GM23338 (cell line): ENCODE results near the gene ADGRF4. TPM values are rescaled to one million over a fixed set of nuclear protein-coding genes. Genes with fewer than 3 reads are reported as not detected.

Experiments used
- ATAC-seq: fragments of 200-7000 bp; cut with Tn5 transposase; 3 replicates; pipeline ENCODE4 v1.9.1; 2020
- DNase-seq: peaks from one replicate; pipeline ENCODE4 v3.0.0-alpha.2; 2015; ENCODE audit warnings: low spot score
- H2AFZ ChIP-seq: fragments of 200-600 bp; sonication (generic); 2 replicates; pipeline ENCODE4 v1.8.0; 2016; ENCODE audit warnings: antibody characterized with exemption, mild to moderate bottlenecking, moderate library complexity
- H3F3A ChIP-seq: fragments of 200-600 bp; sonication (generic); replicated peaks from 2 replicates; pipeline ENCODE4 v1.8.0; 2017; ENCODE audit warnings: antibody characterized with exemption, mixed run types, low read depth
- H3K27ac ChIP-seq: fragments of 200-600 bp; sonication (generic); 2 replicates; pipeline ENCODE4 v1.6.1; 2016; ENCODE audit warnings: low read depth
- H3K27me3 ChIP-seq: fragments of 200-600 bp; sonication (generic); 2 replicates; pipeline ENCODE4 v1.8.0; 2016; ENCODE audit warnings: mild to moderate bottlenecking, mixed run types, moderate library complexity; ENCODE audit not compliant: insufficient read depth
- H3K36me3 ChIP-seq: fragments of 200-600 bp; sonication (generic); 2 replicates; pipeline ENCODE4 v1.8.0; 2016; ENCODE audit warnings: mild to moderate bottlenecking; ENCODE audit not compliant: insufficient read depth
- H3K4me1 ChIP-seq: fragments of 200-600 bp; sonication (generic); 2 replicates; pipeline ENCODE4 v1.8.0; 2016; ENCODE audit warnings: mild to moderate bottlenecking, moderate library complexity; ENCODE audit not compliant: insufficient read depth
- H3K4me2 ChIP-seq: fragments of 200-600 bp; sonication (generic); 2 replicates; pipeline ENCODE4 v1.7.1; 2017; ENCODE audit warnings: mixed run types
- H3K4me3 ChIP-seq: fragments of 200-600 bp; sonication (generic); 2 replicates; pipeline ENCODE4 v1.6.1; 2016; ENCODE audit warnings: mixed run types
- H3K79me2 ChIP-seq: fragments of 200-600 bp; sonication (generic); replicated peaks from 2 replicates; pipeline ENCODE4 v1.8.0; 2017; ENCODE audit warnings: mild to moderate bottlenecking; ENCODE audit not compliant: insufficient read depth
- H3K9me2 ChIP-seq: fragments of 200-600 bp; sonication (generic); 2 replicates; pipeline ENCODE4 v1.8.0; 2017; ENCODE audit not compliant: insufficient read depth
- H4K20me1 ChIP-seq: fragments of 200-600 bp; sonication (generic); replicated peaks from 2 replicates; pipeline ENCODE4 v1.8.0; 2017; ENCODE audit warnings: mild to moderate bottlenecking; ENCODE audit not compliant: insufficient read depth
- H3K27ac Mint-ChIP-seq: 2 replicates; pipeline ENCODE4 v1.8.0; 2020; ENCODE audit warnings: inconsistent platforms, mild to moderate bottlenecking, moderate library complexity, mixed read lengths
- H3K27me3 Mint-ChIP-seq: 3 replicates; pipeline ENCODE4 v1.8.0; 2022; ENCODE audit warnings: low read depth, mild to moderate bottlenecking, moderate library complexity, mixed read lengths, inconsistent platforms; ENCODE audit not compliant: insufficient read depth, poor library complexity
- H3K36me3 Mint-ChIP-seq: 3 replicates; pipeline ENCODE4 v1.8.0; 2021; ENCODE audit warnings: low read depth, mild to moderate bottlenecking, inconsistent platforms, moderate library complexity, mixed read lengths
- H3K4me1 Mint-ChIP-seq: 3 replicates; pipeline ENCODE4 v1.8.0; 2020; ENCODE audit warnings: mild to moderate bottlenecking, inconsistent platforms, mixed read lengths
- H3K4me3 Mint-ChIP-seq: 3 replicates; pipeline ENCODE4 v1.8.0; 2021; ENCODE audit warnings: moderate library complexity, mild to moderate bottlenecking, inconsistent platforms, mixed read lengths
- H3K9me3 Mint-ChIP-seq: 3 replicates; pipeline ENCODE4 v1.8.0; 2020; ENCODE audit warnings: moderate library complexity, mild to moderate bottlenecking, inconsistent platforms, mixed read lengths
- CTCF ChIP-seq, 2 experiments: fragments of 200-600 bp in 1 of 2; sonication (generic) in 1 of 2; conservative IDR thresholded peaks; 2 replicates each; pipeline versions ENCODE4 v1.5.1 to v1.6.1; 2016 to 2017; ENCODE audit warnings: antibody characterized with exemption in 2 of 2, low read depth in 2 of 2, mild to moderate bottlenecking in 2 of 2, moderate library complexity in 1 of 2
- ETS1 ChIP-seq: IDR thresholded peaks from 2 replicates; pipeline ENCODE4 v1.6.1; 2016; ENCODE audit warnings: antibody characterized with exemption
- EZH2 ChIP-seq: fragments of 200-600 bp; sonication (generic); IDR thresholded peaks from one replicate; pipeline ENCODE4 v1.8.0; 2017; ENCODE audit warnings: antibody characterized with exemption, mild to moderate bottlenecking, low read depth; ENCODE audit not compliant: unreplicated experiment
- EZH2phosphoT487 ChIP-seq: fragments of 200-600 bp; sonication (generic); IDR thresholded peaks from one replicate; pipeline ENCODE4 v1.8.1; 2018; ENCODE audit warnings: antibody characterized with exemption; ENCODE audit not compliant: unreplicated experiment
- JUNB ChIP-seq: IDR thresholded peaks from one replicate; pipeline ENCODE4 v1.6.1; 2016; ENCODE audit warnings: antibody characterized with exemption; ENCODE audit not compliant: unreplicated experiment
- NANOG ChIP-seq: IDR thresholded peaks from 2 replicates; pipeline ENCODE4 v1.6.1; 2016; ENCODE audit warnings: antibody characterized with exemption, borderline replicate concordance
- POLR2AphosphoS5 ChIP-seq: IDR thresholded peaks from 2 replicates; pipeline ENCODE4 v1.6.1; 2016; ENCODE audit warnings: antibody characterized with exemption, low read depth
- ZNF331 ChIP-seq: fragments of 250-450 bp; sonication (Bioruptor Pico); IDR thresholded peaks from 2 replicates; pipeline ENCODE4 v1.5.0; 2020; ENCODE audit warnings: low read depth, mild to moderate bottlenecking, moderate library complexity
- ZNF462 ChIP-seq: fragments of 250-450 bp; sonication (Bioruptor Pico); IDR thresholded peaks from 2 replicates; pipeline ENCODE4 v1.5.0; 2020; ENCODE audit warnings: mild to moderate bottlenecking, moderate library complexity
- polyA plus RNA-seq: library from polyadenylated mRNA; unstranded; fragments of >200 nt; fragmentation: Nextera tagmentation; extraction: Ambion mirVana; gene quantifications from 2 replicates; pipeline ENCODE4 v1.2.1, GENCODE V29; 2016
- total RNA-seq: library from RNA; depleted of rRNA; stranded (reverse); fragments of >200 nt; shearing (Covaris generic); gene quantifications from 2 replicates; pipeline ENCODE4 v1.2.3, GENCODE V29; 2014

The ADGRF4 gene
- total and polyA plus RNA-seq, 2 experiments from 2014 or later, result not detected

GRCh38 chr6:47762502-47762901 is 64.1 kb downstream of the ADGRF4 start (continued):
- no peak for TF ChIP-seq CTCF (conservative IDR thresholded peaks at IDR 0.05; ENCODE audit: low read depth in 2 of 2)
- no peak for TF ChIP-seq ETS1
- TF ChIP-seq EZH2, result no peak
- TF ChIP-seq EZH2phosphoT487, result no peak

GRCh38 chr6:47766445-47766844 is 68.1 kb downstream of the ADGRF4 start:
- no peak overlapping the region for H2AFZ ChIP-seq
- no peaks in the 10 kb centered on the region for H4K20me1 ChIP-seq

More at GRCh38 chr6:47766445-47766844, 68.1 kb downstream of the ADGRF4 start:
- peaks cover 3% of the 10 kb centered on the region; the same call in 1 of the 3 replicates for H3K36me3 Mint-ChIP-seq
- H3K4me1 Mint-ChIP-seq, result no peaks in the 10 kb centered on the region
- no peak for TF ChIP-seq POLR2AphosphoS5
- no peak for TF ChIP-seq ZNF462 (CRISPR knock-in tag)
- TF ChIP-seq ZNF331 (CRISPR knock-in tag), result no peak
- TF ChIP-seq JUNB, result no peak
- no peak for TF ChIP-seq NANOG
- no peak for TF ChIP-seq EZH2
- DNase-seq, result no peak
- H3K4me3 Mint-ChIP-seq, result no peak overlapping the region
- no peak overlapping the region for H3K27ac ChIP-seq
- H3K9me3 Mint-ChIP-seq, result peaks cover 4% of the 10 kb centered on the region; the same call in 1 of the 3 replicates
- no peaks in the 10 kb centered on the region for H3K9me2 ChIP-seq
- H3K27me3 Mint-ChIP-seq, result no peaks in the 10 kb centered on the region
- no peaks in the 10 kb centered on the region for H3K4me1 ChIP-seq
- H3K4me3 ChIP-seq, result no peak overlapping the region
- H3F3A ChIP-seq, result no peaks in the 10 kb centered on the region
- H3K4me2 ChIP-seq, result no peak overlapping the region
- no peaks in the 10 kb centered on the region for H3K27me3 ChIP-seq
- H3K27ac Mint-ChIP-seq, result no peak overlapping the region
- no peak for ATAC-seq
- H3K79me2 ChIP-seq, result no peaks in the 10 kb centered on the region
- H3K36me3 ChIP-seq, result no peaks in the 10 kb centered on the region
